ENCODE measurements around the gene HARBI1. TPM values are rescaled to one million over a fixed set of nuclear protein-coding genes. Genes with fewer than 3 reads are reported as not detected.
A peak's percentile ranks its signal among the peaks of the same experiment; 100 is the strongest.

Gene HARBI1
- total and polyA plus RNA-seq, 2 of the 4 experiments (the other 2 are of a cell fraction): 2.7 to 5.2 TPM

DNA sequence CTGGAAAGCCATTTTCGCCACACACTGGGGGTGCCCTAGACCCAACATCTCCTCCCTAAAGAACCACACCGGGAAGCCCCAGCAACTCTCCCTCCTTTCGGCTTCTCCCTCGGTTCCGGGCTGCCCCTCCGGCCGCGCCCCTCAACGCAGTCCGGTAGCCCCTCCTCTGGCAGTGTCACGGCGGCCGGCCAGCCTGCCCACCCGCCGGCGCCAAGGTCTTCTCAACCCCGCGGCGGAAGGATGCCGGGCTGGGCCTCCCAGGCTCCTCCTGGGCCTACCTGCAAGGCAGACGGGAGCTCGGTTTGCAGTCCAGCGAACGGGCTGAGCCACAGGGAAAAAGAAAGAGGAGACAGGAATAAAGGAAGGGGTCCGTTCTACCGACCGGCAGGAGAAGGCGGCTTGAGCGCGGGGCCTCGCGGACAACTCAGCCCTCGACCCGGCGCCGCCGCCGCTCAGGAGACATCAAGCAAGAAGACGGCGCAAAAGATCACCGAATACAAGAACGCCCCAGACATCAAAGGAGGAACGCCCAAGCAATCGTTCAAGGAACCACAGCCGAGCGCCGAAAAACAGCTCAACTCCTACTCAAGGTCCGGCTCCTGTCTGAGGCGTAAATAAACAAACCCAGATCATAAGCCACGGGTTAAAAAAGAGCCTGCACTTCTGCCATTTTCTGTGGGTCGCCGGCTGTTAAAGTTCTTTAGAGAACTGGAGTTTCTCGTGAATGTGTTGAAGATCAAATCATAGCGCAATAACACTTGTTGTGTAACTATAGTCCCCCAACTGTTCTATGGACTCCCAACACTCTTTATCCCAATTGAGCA, 23.3 kb downstream of the HARBI1 start, which contains the start of gene AMBRA1:
Gene AMBRA1 (minus strand): TSS at position 474 of the 824 bp plus-strand sequence. CDS start 45,643 bp downstream, outside the sequence.
- H2AK9ac ChIP-seq (replicated peaks; ENCODE audit: low read depth, low read length, poor library complexity): peak within 1 kb of the TSS; percentile 95
- peak within 1 kb of the TSS; percentile 14; the same call in 1 of the 2 replicates for H3K18ac ChIP-seq (ENCODE audit: low read depth, low read length)
- H2AK5ac ChIP-seq (ENCODE audit: low read depth, low read length): peak within 1 kb of the TSS; percentile 61
- H3K9ac ChIP-seq (ENCODE audit: low read depth, low read length): peak within 1 kb of the TSS; percentile 83
- peak within 1 kb of the TSS; percentile 5; the same call in 1 of the 2 replicates for H3K56ac ChIP-seq (ENCODE audit: extremely low read depth, insufficient read depth, low read length)
- peaks cover 4% of the 10 kb centered on the region; the same call in 1 of the 2 replicates for H3K4me1 ChIP-seq (ENCODE audit: control insufficient read depth, insufficient read depth, low read length)
- H3K9me3 ChIP-seq (ENCODE audit: control insufficient read depth, insufficient read depth, low read length): no peaks in the 10 kb centered on the region
- peak within 1 kb of the TSS; percentile 4; the same call in 1 of the 2 replicates for H2BK120ac ChIP-seq (ENCODE audit: low read depth, low read length)
- intact Hi-C loops (cut with micrococcal nuclease): no loop called here
- BruUV-seq (replicated peaks): TSS peak; percentile 37
- H2BK5ac ChIP-seq (ENCODE audit: low read depth, low read length, poor library complexity, severe bottlenecking): peak within 1 kb of the TSS; percentile 44
- peak within 1 kb of the TSS; percentile 92 for H2AFZ ChIP-seq (replicated peaks; ENCODE audit: low read length, poor library complexity)
- peak within 1 kb of the TSS; percentile 99 for H3K4me2 ChIP-seq (ENCODE audit: low read depth, low read length)
- dilution Hi-C loops (cut with HindIII; ENCODE audit: low sequenced_read_pairs, unreplicated experiment): no loop called here
- H3K27me3 ChIP-seq (ENCODE audit: control insufficient read depth, insufficient read depth, low read length): no peaks in the 10 kb centered on the region
- ChIA-PET CTCF (interaction anchor here (0.6 kb wide), 1 partner anchor 69 kb away, joined by 4 read pairs; no protein-coding TSS in a partner anchor), POLR2A (ENCODE audit: unreplicated experiment) (no interaction called here)
- H4K5ac ChIP-seq (ENCODE audit: low read depth, low read length): peak within 1 kb of the TSS; percentile 83
- DNase-seq (peak; percentile 92), ATAC-seq (ENCODE audit: low read depth) (peak; percentile 98)
- WGBS, 2 experiments (ENCODE audit: extremely low coverage in 2 of 2, insufficient read length in 1 of 2): 0% methylated on average over 14 of the region's 54 CpGs; no CpG with 5 or more reads in 1 of the 2 experiments
- no peaks in the 10 kb centered on the region for H3K36me3 ChIP-seq (ENCODE audit: control insufficient read depth, insufficient read depth, low read length)
- H3K79me1 ChIP-seq (ENCODE audit: low read depth in 1 of 2, low read length in 2 of 2): peaks cover 4 to 33% of the 10 kb centered on the region in 2 experiments; a peak in 3 of 4 replicates
- H4K20me1 ChIP-seq (ENCODE audit: insufficient read depth, low read length): peaks cover 23% of the 10 kb centered on the region
- 0 out of 2 replicates have a peak within 1 kb of the TSS, but pooled peaks have one; percentile 11 for H2BK20ac ChIP-seq (ENCODE audit: low read depth, low read length)
- in situ Hi-C loops (cut with MboI; ENCODE audit: low sequenced_read_pairs): no loop called here
- H4K91ac ChIP-seq (ENCODE audit: insufficient read depth, low read depth, low read length): peak within 1 kb of the TSS; percentile 22; the same call in 1 of the 2 replicates
- TF ChIP-seq RCOR1 (IDR thresholded peaks at IDR 0.05; ENCODE audit: insufficient replicate concordance, low read length) (peak; percentile 36), FOS (IDR thresholded peaks at IDR 0.05; ENCODE audit: low read depth, low read length) (no peak), RFX5 (IDR thresholded peaks at IDR 0.05; ENCODE audit: low read depth, low read length) (no peak), POLR2A (IDR thresholded peaks at IDR 0.05; ENCODE audit: low read depth, low read length) (peak; percentile 75; the same call in 1 of the 2 replicates), CEBPB (IDR thresholded peaks at IDR 0.05; ENCODE audit: low read depth, low read length) (0 out of 2 replicates have a peak, but pooled peaks have one; percentile 6)
- H3K27ac ChIP-seq (ENCODE audit: insufficient read depth, low read length): peak within 1 kb of the TSS; percentile 77
- H2BK15ac ChIP-seq (ENCODE audit: low read depth, low read length): no peak within 1 kb of the TSS
- H3K14ac ChIP-seq (replicated peaks; ENCODE audit: low read depth, low read length): peak within 1 kb of the TSS; percentile 84
- H3K4me3 ChIP-seq (ENCODE audit: insufficient read depth, low read depth, low read length): peak within 1 kb of the TSS; percentile 76
- peak within 1 kb of the TSS; percentile 85 for H3K4ac ChIP-seq (ENCODE audit: low read depth, low read length)
- H4K8ac ChIP-seq (ENCODE audit: low read depth in 2 of 2, low read length in 2 of 2): peak within 1 kb of the TSS; percentile 71 to 89
- peak within 1 kb of the TSS; percentile 47 for H3K23ac ChIP-seq (ENCODE audit: low read depth, low read length)
- H3K9me1 ChIP-seq (ENCODE audit: insufficient read depth, low read length): no peaks in the 10 kb centered on the region

Data from IMR-90 (cell line).